GM23338 (cell line): ENCODE results near the gene ATP4A. TPM values are rescaled to one million over a fixed set of nuclear protein-coding genes. Genes with fewer than 3 reads are reported as not detected.

Experiments used
- ATAC-seq: fragments of 200-7000 bp; cut with Tn5 transposase; 3 replicates; pipeline ENCODE4 v1.9.1; 2020
- DNase-seq: peaks from one replicate; pipeline ENCODE4 v3.0.0-alpha.2; 2015; ENCODE audit warnings: low spot score
- H2AFZ ChIP-seq: fragments of 200-600 bp; sonication (generic); 2 replicates; pipeline ENCODE4 v1.8.0; 2016; ENCODE audit warnings: antibody characterized with exemption, mild to moderate bottlenecking, moderate library complexity
- H3F3A ChIP-seq: fragments of 200-600 bp; sonication (generic); replicated peaks from 2 replicates; pipeline ENCODE4 v1.8.0; 2017; ENCODE audit warnings: antibody characterized with exemption, mixed run types, low read depth
- H3K27ac ChIP-seq: fragments of 200-600 bp; sonication (generic); 2 replicates; pipeline ENCODE4 v1.6.1; 2016; ENCODE audit warnings: low read depth
- H3K27me3 ChIP-seq: fragments of 200-600 bp; sonication (generic); 2 replicates; pipeline ENCODE4 v1.8.0; 2016; ENCODE audit warnings: mild to moderate bottlenecking, mixed run types, moderate library complexity; ENCODE audit not compliant: insufficient read depth
- H3K36me3 ChIP-seq: fragments of 200-600 bp; sonication (generic); 2 replicates; pipeline ENCODE4 v1.8.0; 2016; ENCODE audit warnings: mild to moderate bottlenecking; ENCODE audit not compliant: insufficient read depth
- H3K4me1 ChIP-seq: fragments of 200-600 bp; sonication (generic); 2 replicates; pipeline ENCODE4 v1.8.0; 2016; ENCODE audit warnings: mild to moderate bottlenecking, moderate library complexity; ENCODE audit not compliant: insufficient read depth
- H3K4me2 ChIP-seq: fragments of 200-600 bp; sonication (generic); 2 replicates; pipeline ENCODE4 v1.7.1; 2017; ENCODE audit warnings: mixed run types
- H3K4me3 ChIP-seq: fragments of 200-600 bp; sonication (generic); 2 replicates; pipeline ENCODE4 v1.6.1; 2016; ENCODE audit warnings: mixed run types
- H3K79me2 ChIP-seq: fragments of 200-600 bp; sonication (generic); replicated peaks from 2 replicates; pipeline ENCODE4 v1.8.0; 2017; ENCODE audit warnings: mild to moderate bottlenecking; ENCODE audit not compliant: insufficient read depth
- H3K9me2 ChIP-seq: fragments of 200-600 bp; sonication (generic); 2 replicates; pipeline ENCODE4 v1.8.0; 2017; ENCODE audit not compliant: insufficient read depth
- H4K20me1 ChIP-seq: fragments of 200-600 bp; sonication (generic); replicated peaks from 2 replicates; pipeline ENCODE4 v1.8.0; 2017; ENCODE audit warnings: mild to moderate bottlenecking; ENCODE audit not compliant: insufficient read depth
- H3K27ac Mint-ChIP-seq: 2 replicates; pipeline ENCODE4 v1.8.0; 2020; ENCODE audit warnings: inconsistent platforms, mild to moderate bottlenecking, moderate library complexity, mixed read lengths
- H3K27me3 Mint-ChIP-seq: 3 replicates; pipeline ENCODE4 v1.8.0; 2022; ENCODE audit warnings: low read depth, mild to moderate bottlenecking, moderate library complexity, mixed read lengths, inconsistent platforms; ENCODE audit not compliant: insufficient read depth, poor library complexity
- H3K36me3 Mint-ChIP-seq: 3 replicates; pipeline ENCODE4 v1.8.0; 2021; ENCODE audit warnings: low read depth, mild to moderate bottlenecking, inconsistent platforms, moderate library complexity, mixed read lengths
- H3K4me1 Mint-ChIP-seq: 3 replicates; pipeline ENCODE4 v1.8.0; 2020; ENCODE audit warnings: mild to moderate bottlenecking, inconsistent platforms, mixed read lengths
- H3K4me3 Mint-ChIP-seq: 3 replicates; pipeline ENCODE4 v1.8.0; 2021; ENCODE audit warnings: moderate library complexity, mild to moderate bottlenecking, inconsistent platforms, mixed read lengths
- H3K9me3 Mint-ChIP-seq: 3 replicates; pipeline ENCODE4 v1.8.0; 2020; ENCODE audit warnings: moderate library complexity, mild to moderate bottlenecking, inconsistent platforms, mixed read lengths
- CREB1 ChIP-seq: fragments of 250-450 bp; sonication (Bioruptor Pico); IDR thresholded peaks from 2 replicates; pipeline ENCODE4 v1.5.0; 2020; ENCODE audit warnings: low read depth, mild to moderate bottlenecking, moderate library complexity
- EZH2 ChIP-seq: fragments of 200-600 bp; sonication (generic); IDR thresholded peaks from one replicate; pipeline ENCODE4 v1.8.0; 2017; ENCODE audit warnings: antibody characterized with exemption, mild to moderate bottlenecking, low read depth; ENCODE audit not compliant: unreplicated experiment
- EZH2phosphoT487 ChIP-seq: fragments of 200-600 bp; sonication (generic); IDR thresholded peaks from one replicate; pipeline ENCODE4 v1.8.1; 2018; ENCODE audit warnings: antibody characterized with exemption; ENCODE audit not compliant: unreplicated experiment
- NANOG ChIP-seq: IDR thresholded peaks from 2 replicates; pipeline ENCODE4 v1.6.1; 2016; ENCODE audit warnings: antibody characterized with exemption, borderline replicate concordance
- STAT1 ChIP-seq: IDR thresholded peaks from one replicate; pipeline ENCODE4 v1.6.1; 2016; ENCODE audit warnings: antibody characterized with exemption; ENCODE audit not compliant: unreplicated experiment
- ZNF114 ChIP-seq: fragments of 250-450 bp; sonication (Bioruptor Pico); IDR thresholded peaks from 2 replicates; pipeline ENCODE4 v1.5.0; 2020; ENCODE audit warnings: mild to moderate bottlenecking, moderate library complexity
- ZNF331 ChIP-seq: fragments of 250-450 bp; sonication (Bioruptor Pico); IDR thresholded peaks from 2 replicates; pipeline ENCODE4 v1.5.0; 2020; ENCODE audit warnings: low read depth, mild to moderate bottlenecking, moderate library complexity
- polyA plus RNA-seq: library from polyadenylated mRNA; unstranded; fragments of >200 nt; fragmentation: Nextera tagmentation; extraction: Ambion mirVana; gene quantifications from 2 replicates; pipeline ENCODE4 v1.2.1, GENCODE V29; 2016
- total RNA-seq: library from RNA; depleted of rRNA; stranded (reverse); fragments of >200 nt; shearing (Covaris generic); gene quantifications from 2 replicates; pipeline ENCODE4 v1.2.3, GENCODE V29; 2014
- TF ChIP-seq, protein P1 (sequence below): fragments of 250-450 bp; sonication (Bioruptor Pico); IDR thresholded peaks from 2 replicates; pipeline ENCODE4 v1.5.0; 2020; ENCODE audit warnings: mild to moderate bottlenecking, moderate library complexity
- TF ChIP-seq, protein P2 (sequence below), 2 experiments: fragments of 200-600 bp in 1 of 2; sonication (generic) in 1 of 2; conservative IDR thresholded peaks; 2 replicates each; pipeline versions ENCODE4 v1.5.1 to v1.6.1; 2016 to 2017; ENCODE audit warnings: antibody characterized with exemption in 2 of 2, low read depth in 2 of 2, mild to moderate bottlenecking in 2 of 2, moderate library complexity in 1 of 2
- TF ChIP-seq, protein P3 (sequence below): IDR thresholded peaks from one replicate; pipeline ENCODE4 v1.6.1; 2018; ENCODE audit warnings: antibody characterized with exemption; ENCODE audit not compliant: unreplicated experiment
- TF ChIP-seq, protein P4 (sequence below): IDR thresholded peaks from 2 replicates; pipeline ENCODE4 v1.6.1; 2016; ENCODE audit warnings: antibody characterized with exemption

Gene ATP4A
- total and polyA plus RNA-seq, 2 experiments from 2014 or later = 0.61 to 0.63 TPM

DNA sequence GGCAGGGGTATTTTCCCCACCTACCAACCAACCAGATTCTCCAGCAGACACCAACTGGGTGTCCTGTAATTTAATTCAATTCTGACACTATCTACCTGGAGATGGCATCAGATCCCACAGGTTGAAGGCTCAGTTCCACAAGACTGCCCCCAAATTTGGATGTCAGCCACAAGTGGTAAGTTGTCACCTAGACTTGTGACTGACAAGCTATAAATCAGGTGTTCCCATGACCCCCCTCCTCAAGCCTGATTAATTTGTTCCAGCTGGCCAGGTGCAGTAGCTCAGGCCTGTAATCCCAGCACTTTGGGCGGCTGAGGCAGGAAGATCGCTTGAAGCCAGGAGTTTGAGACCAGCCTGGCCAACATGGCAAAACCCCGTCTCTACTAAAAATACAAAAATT, 38.5 kb upstream of the ATP4A start (continued):
- TF ChIP-seq, protein P1, sequence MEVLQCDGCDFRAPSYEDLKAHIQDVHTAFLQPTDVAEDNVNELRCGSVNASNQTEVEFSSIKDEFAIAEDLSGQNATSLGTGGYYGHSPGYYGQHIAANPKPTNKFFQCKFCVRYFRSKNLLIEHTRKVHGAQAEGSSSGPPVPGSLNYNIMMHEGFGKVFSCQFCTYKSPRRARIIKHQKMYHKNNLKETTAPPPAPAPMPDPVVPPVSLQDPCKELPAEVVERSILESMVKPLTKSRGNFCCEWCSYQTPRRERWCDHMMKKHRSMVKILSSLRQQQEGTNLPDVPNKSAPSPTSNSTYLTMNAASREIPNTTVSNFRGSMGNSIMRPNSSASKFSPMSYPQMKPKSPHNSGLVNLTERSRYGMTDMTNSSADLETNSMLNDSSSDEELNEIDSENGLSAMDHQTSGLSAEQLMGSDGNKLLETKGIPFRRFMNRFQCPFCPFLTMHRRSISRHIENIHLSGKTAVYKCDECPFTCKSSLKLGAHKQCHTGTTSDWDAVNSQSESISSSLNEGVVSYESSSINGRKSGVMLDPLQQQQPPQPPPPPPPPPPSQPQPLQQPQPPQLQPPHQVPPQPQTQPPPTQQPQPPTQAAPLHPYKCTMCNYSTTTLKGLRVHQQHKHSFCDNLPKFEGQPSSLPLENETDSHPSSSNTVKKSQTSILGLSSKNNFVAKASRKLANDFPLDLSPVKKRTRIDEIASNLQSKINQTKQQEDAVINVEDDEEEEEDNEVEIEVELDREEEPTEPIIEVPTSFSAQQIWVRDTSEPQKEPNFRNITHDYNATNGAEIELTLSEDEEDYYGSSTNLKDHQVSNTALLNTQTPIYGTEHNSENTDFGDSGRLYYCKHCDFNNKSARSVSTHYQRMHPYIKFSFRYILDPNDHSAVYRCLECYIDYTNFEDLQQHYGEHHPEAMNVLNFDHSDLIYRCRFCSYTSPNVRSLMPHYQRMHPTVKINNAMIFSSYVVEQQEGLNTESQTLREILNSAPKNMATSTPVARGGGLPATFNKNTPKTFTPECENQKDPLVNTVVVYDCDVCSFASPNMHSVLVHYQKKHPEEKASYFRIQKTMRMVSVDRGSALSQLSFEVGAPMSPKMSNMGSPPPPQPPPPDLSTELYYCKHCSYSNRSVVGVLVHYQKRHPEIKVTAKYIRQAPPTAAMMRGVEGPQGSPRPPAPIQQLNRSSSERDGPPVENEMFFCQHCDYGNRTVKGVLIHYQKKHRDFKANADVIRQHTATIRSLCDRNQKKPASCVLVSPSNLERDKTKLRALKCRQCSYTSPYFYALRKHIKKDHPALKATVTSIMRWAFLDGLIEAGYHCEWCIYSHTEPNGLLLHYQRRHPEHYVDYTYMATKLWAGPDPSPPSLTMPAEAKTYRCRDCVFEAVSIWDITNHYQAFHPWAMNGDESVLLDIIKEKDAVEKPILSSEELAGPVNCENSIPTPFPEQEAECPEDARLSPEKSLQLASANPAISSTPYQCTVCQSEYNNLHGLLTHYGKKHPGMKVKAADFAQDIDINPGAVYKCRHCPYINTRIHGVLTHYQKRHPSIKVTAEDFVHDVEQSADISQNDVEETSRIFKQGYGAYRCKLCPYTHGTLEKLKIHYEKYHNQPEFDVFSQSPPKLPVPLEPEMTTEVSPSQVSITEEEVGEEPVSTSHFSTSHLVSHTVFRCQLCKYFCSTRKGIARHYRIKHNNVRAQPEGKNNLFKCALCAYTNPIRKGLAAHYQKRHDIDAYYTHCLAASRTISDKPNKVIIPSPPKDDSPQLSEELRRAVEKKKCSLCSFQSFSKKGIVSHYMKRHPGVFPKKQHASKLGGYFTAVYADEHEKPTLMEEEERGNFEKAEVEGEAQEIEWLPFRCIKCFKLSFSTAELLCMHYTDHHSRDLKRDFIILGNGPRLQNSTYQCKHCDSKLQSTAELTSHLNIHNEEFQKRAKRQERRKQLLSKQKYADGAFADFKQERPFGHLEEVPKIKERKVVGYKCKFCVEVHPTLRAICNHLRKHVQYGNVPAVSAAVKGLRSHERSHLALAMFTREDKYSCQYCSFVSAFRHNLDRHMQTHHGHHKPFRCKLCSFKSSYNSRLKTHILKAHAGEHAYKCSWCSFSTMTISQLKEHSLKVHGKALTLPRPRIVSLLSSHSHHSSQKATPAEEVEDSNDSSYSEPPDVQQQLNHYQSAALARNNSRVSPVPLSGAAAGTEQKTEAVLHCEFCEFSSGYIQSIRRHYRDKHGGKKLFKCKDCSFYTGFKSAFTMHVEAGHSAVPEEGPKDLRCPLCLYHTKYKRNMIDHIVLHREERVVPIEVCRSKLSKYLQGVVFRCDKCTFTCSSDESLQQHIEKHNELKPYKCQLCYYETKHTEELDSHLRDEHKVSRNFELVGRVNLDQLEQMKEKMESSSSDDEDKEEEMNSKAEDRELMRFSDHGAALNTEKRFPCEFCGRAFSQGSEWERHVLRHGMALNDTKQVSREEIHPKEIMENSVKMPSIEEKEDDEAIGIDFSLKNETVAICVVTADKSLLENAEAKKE (CRISPR knock-in tag) = no peak

DNA sequence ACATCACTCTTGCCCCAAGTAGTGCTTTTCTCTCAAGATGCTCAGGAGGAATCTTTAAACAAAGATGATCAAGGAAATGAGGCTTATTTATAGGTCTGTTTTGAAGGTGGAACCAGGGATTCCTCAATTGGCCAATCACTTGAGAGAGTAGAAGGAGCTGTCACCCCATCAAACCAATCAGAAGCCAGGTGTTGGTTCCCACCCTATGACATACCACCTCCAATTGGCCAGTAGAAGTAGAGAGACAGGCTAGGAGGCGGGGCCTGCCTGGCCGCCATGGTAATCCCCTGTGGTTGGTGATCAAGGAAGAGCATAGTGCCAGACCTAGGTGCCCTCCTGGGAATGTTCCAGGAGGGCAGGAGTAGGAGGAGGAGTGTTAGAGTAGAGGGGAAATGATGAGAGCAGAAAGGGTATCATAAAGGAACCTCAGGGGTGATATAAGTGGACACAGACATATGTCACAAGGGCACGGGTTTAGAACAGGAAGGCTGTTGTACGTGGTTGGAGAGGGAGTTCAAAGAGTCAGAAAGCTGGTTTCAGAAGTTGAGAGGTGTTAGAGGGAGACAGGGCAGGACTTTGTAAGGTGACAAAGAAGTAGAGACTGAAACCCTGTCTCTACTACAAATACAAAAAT, 33.0 kb upstream of the ATP4A start:
- H3K9me3 Mint-ChIP-seq = no peaks in the 10 kb centered on the region; the same call in 2 of the 3 replicates
- no peak overlapping the region for H3K4me2 ChIP-seq
- TF ChIP-seq EZH2 (no peak), ZNF331 (CRISPR knock-in tag) (no peak), STAT1 (no peak), ZNF114 (no peak), EZH2phosphoT487 (no peak), CREB1 (CRISPR knock-in tag) (no peak), NANOG (no peak)
- TF ChIP-seq, protein P2, sequence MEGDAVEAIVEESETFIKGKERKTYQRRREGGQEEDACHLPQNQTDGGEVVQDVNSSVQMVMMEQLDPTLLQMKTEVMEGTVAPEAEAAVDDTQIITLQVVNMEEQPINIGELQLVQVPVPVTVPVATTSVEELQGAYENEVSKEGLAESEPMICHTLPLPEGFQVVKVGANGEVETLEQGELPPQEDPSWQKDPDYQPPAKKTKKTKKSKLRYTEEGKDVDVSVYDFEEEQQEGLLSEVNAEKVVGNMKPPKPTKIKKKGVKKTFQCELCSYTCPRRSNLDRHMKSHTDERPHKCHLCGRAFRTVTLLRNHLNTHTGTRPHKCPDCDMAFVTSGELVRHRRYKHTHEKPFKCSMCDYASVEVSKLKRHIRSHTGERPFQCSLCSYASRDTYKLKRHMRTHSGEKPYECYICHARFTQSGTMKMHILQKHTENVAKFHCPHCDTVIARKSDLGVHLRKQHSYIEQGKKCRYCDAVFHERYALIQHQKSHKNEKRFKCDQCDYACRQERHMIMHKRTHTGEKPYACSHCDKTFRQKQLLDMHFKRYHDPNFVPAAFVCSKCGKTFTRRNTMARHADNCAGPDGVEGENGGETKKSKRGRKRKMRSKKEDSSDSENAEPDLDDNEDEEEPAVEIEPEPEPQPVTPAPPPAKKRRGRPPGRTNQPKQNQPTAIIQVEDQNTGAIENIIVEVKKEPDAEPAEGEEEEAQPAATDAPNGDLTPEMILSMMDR (conservative IDR thresholded peaks at IDR 0.05; ENCODE audit: low read depth in 2 of 2) = no peak
- TF ChIP-seq, protein P3, sequence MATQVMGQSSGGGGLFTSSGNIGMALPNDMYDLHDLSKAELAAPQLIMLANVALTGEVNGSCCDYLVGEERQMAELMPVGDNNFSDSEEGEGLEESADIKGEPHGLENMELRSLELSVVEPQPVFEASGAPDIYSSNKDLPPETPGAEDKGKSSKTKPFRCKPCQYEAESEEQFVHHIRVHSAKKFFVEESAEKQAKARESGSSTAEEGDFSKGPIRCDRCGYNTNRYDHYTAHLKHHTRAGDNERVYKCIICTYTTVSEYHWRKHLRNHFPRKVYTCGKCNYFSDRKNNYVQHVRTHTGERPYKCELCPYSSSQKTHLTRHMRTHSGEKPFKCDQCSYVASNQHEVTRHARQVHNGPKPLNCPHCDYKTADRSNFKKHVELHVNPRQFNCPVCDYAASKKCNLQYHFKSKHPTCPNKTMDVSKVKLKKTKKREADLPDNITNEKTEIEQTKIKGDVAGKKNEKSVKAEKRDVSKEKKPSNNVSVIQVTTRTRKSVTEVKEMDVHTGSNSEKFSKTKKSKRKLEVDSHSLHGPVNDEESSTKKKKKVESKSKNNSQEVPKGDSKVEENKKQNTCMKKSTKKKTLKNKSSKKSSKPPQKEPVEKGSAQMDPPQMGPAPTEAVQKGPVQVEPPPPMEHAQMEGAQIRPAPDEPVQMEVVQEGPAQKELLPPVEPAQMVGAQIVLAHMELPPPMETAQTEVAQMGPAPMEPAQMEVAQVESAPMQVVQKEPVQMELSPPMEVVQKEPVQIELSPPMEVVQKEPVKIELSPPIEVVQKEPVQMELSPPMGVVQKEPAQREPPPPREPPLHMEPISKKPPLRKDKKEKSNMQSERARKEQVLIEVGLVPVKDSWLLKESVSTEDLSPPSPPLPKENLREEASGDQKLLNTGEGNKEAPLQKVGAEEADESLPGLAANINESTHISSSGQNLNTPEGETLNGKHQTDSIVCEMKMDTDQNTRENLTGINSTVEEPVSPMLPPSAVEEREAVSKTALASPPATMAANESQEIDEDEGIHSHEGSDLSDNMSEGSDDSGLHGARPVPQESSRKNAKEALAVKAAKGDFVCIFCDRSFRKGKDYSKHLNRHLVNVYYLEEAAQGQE = no peak
- TF ChIP-seq, protein P4, sequence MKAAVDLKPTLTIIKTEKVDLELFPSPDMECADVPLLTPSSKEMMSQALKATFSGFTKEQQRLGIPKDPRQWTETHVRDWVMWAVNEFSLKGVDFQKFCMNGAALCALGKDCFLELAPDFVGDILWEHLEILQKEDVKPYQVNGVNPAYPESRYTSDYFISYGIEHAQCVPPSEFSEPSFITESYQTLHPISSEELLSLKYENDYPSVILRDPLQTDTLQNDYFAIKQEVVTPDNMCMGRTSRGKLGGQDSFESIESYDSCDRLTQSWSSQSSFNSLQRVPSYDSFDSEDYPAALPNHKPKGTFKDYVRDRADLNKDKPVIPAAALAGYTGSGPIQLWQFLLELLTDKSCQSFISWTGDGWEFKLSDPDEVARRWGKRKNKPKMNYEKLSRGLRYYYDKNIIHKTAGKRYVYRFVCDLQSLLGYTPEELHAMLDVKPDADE = no peak
- H3K27me3 ChIP-seq = no peaks in the 10 kb centered on the region
- no peaks in the 10 kb centered on the region for H3K4me1 Mint-ChIP-seq
- H3K9me2 ChIP-seq = no peaks in the 10 kb centered on the region
- H3K4me1 ChIP-seq = no peaks in the 10 kb centered on the region
- H4K20me1 ChIP-seq = no peaks in the 10 kb centered on the region; the same call in 1 of the 2 replicates
- no peaks in the 10 kb centered on the region for H3F3A ChIP-seq
- DNase-seq (peak; percentile 61), ATAC-seq (peak; percentile 79)
- H3K27me3 Mint-ChIP-seq = peaks cover 11% of the 10 kb centered on the region
- no peak overlapping the region for H3K4me3 ChIP-seq
- no peaks in the 10 kb centered on the region for H3K36me3 Mint-ChIP-seq
- H3K27ac Mint-ChIP-seq = no peak overlapping the region
- H2AFZ ChIP-seq = no peak overlapping the region
- no peak overlapping the region for H3K27ac ChIP-seq
- no peak overlapping the region; the same call in 2 of the 3 replicates for H3K4me3 Mint-ChIP-seq
- no peaks in the 10 kb centered on the region for H3K79me2 ChIP-seq
- H3K36me3 ChIP-seq = no peaks in the 10 kb centered on the region
